H9 (cell line): ENCODE measurements around the gene NFX1. TPM values are rescaled to one million over a fixed set of nuclear protein-coding genes. Genes with fewer than 3 reads are reported as not detected.

Experiments
- DNase-seq: peaks from one replicate; pipeline ENCODE4 v3.0.0-alpha.2; 2017
- H2AFZ ChIP-seq: one replicate; pipeline ENCODE4 v1.6.1; 2013; ENCODE audit warnings: mild to moderate bottlenecking, low read length, control low read depth, moderate library complexity
- H2AK5ac ChIP-seq: 2 replicates; pipeline ENCODE4 v1.6.1; 2013; ENCODE audit warnings: low read length, control low read depth, mixed read lengths; ENCODE audit not compliant: insufficient read length
- H2BK120ac ChIP-seq: one replicate; pipeline ENCODE4 v1.6.1; 2013; ENCODE audit warnings: low read depth, mild to moderate bottlenecking, low read length, control low read depth, inconsistent platforms; ENCODE audit not compliant: poor library complexity, severe bottlenecking
- H2BK12ac ChIP-seq: 2 replicates; pipeline ENCODE4 v1.6.1; 2013; ENCODE audit warnings: low read length, control low read depth, mixed read lengths, low read depth; ENCODE audit not compliant: insufficient read length
- H2BK15ac ChIP-seq: 2 replicates; pipeline ENCODE4 v1.6.1; 2013; ENCODE audit warnings: low read depth, low read length, control low read depth
- H2BK20ac ChIP-seq: one replicate; pipeline ENCODE4 v1.6.1; 2013; ENCODE audit warnings: low read depth, mild to moderate bottlenecking, low read length, control low read depth, inconsistent platforms; ENCODE audit not compliant: poor library complexity, severe bottlenecking
- H2BK5ac ChIP-seq: 2 replicates; pipeline ENCODE4 v1.6.1; 2013; ENCODE audit warnings: low read length, control low read depth, mixed read lengths; ENCODE audit not compliant: insufficient read length
- H3K14ac ChIP-seq: 2 replicates; pipeline ENCODE4 v1.6.1; 2013; ENCODE audit warnings: low read length, control low read depth; ENCODE audit not compliant: insufficient read depth
- H3K18ac ChIP-seq: 2 replicates; pipeline ENCODE4 v1.6.1; 2013; ENCODE audit warnings: low read depth, mild to moderate bottlenecking, mixed read lengths, low read length, control low read depth; ENCODE audit not compliant: insufficient read length
- H3K23ac ChIP-seq: 2 replicates; pipeline ENCODE4 v1.6.1; 2013; ENCODE audit warnings: low read length, control low read depth, mixed read lengths, low read depth; ENCODE audit not compliant: insufficient read length
- H3K23me2 ChIP-seq: 2 replicates; pipeline ENCODE4 v1.6.1; 2013; ENCODE audit warnings: low read depth, mild to moderate bottlenecking, mixed read lengths, low read length, control low read depth; ENCODE audit not compliant: insufficient read length, poor library complexity, severe bottlenecking
- H3K27ac ChIP-seq: 2 replicates; pipeline ENCODE4 v1.5.1; 2013; ENCODE audit warnings: low read length, control low read depth, mixed read lengths, low read depth; ENCODE audit not compliant: insufficient read length
- H3K27me3 ChIP-seq: 2 replicates; pipeline ENCODE4 v1.6.1; 2013; ENCODE audit warnings: low read length, control low read depth, inconsistent platforms; ENCODE audit not compliant: insufficient read depth
- H3K4ac ChIP-seq: 2 replicates; pipeline ENCODE4 v1.6.1; 2013; ENCODE audit warnings: low read depth, mild to moderate bottlenecking, control low read depth, inconsistent platforms, low read length, moderate library complexity
- H3K4me1 ChIP-seq: 2 replicates; pipeline ENCODE4 v1.6.1; 2013; ENCODE audit warnings: low read length, control low read depth, inconsistent platforms; ENCODE audit not compliant: insufficient read depth
- H3K4me2 ChIP-seq: 2 replicates; pipeline ENCODE4 v1.6.1; 2013; ENCODE audit warnings: low read length, control low read depth, mixed read lengths; ENCODE audit not compliant: insufficient read length, insufficient read depth
- H3K56ac ChIP-seq: 2 replicates; pipeline ENCODE4 v1.6.1; 2013; ENCODE audit warnings: low read depth, mild to moderate bottlenecking, mixed read lengths, low read length, control low read depth; ENCODE audit not compliant: insufficient read length
- H3K79me1 ChIP-seq: 2 replicates; pipeline ENCODE4 v1.6.1; 2013; ENCODE audit warnings: low read depth, mild to moderate bottlenecking, moderate library complexity, low read length, control low read depth, inconsistent platforms; ENCODE audit not compliant: insufficient read depth, poor library complexity, severe bottlenecking
- H3K79me2 ChIP-seq: 2 replicates; pipeline ENCODE4 v1.6.1; 2013; ENCODE audit warnings: low read length, control low read depth, inconsistent platforms; ENCODE audit not compliant: insufficient read depth
- H3K9ac ChIP-seq: 2 replicates; pipeline ENCODE4 v1.6.1; 2013; ENCODE audit warnings: low read length, control low read depth, mixed read lengths; ENCODE audit not compliant: insufficient read length; ENCODE audit errors: extremely low read depth
- H3K9me3 ChIP-seq: one replicate; pipeline ENCODE4 v1.6.1; 2013; ENCODE audit warnings: low read depth, low read length, inconsistent platforms; ENCODE audit not compliant: control insufficient read depth
- H3T11ph ChIP-seq: one replicate; pipeline ENCODE4 v1.6.1; 2013; ENCODE audit warnings: mild to moderate bottlenecking, low read length, control low read depth, inconsistent platforms
- H4K20me1 ChIP-seq: one replicate; pipeline ENCODE4 v1.6.1; 2013; ENCODE audit not compliant: control insufficient read depth, insufficient read length, insufficient read depth
- H4K5ac ChIP-seq: 2 replicates; pipeline ENCODE4 v1.6.1; 2013; ENCODE audit warnings: low read depth, mild to moderate bottlenecking, mixed read lengths, low read length, control low read depth; ENCODE audit not compliant: insufficient read length
- H4K8ac ChIP-seq: replicated peaks from 2 replicates; pipeline ENCODE4 v1.6.1; 2013; ENCODE audit warnings: low read length, control low read depth, mixed read lengths, low read depth; ENCODE audit not compliant: insufficient read length
- H4K91ac ChIP-seq: 2 replicates; pipeline ENCODE4 v1.6.1; 2013; ENCODE audit warnings: low read depth, mild to moderate bottlenecking, moderate library complexity, mixed read lengths, low read length, control low read depth; ENCODE audit not compliant: insufficient read length
- H3K27ac Mint-ChIP-seq, 3 experiments: 2 replicates in 2 of 3; 3 replicates in 1 of 3; pipeline ENCODE4 v1.8.0; 2020 to 2021; ENCODE audit warnings: mixed read lengths in 3 of 3, mild to moderate bottlenecking in 1 of 3, moderate library complexity in 1 of 3
- H3K27me3 Mint-ChIP-seq: 2 replicates; pipeline ENCODE4 v1.8.0; 2021; ENCODE audit warnings: low read depth, mild to moderate bottlenecking, moderate library complexity, mixed read lengths
- H3K36me3 Mint-ChIP-seq, 3 experiments: 2 replicates in 2 of 3; 3 replicates in 1 of 3; pipeline ENCODE4 v1.8.0; 2020 to 2021; ENCODE audit warnings: low read depth in 3 of 3, mixed read lengths in 3 of 3; ENCODE audit not compliant: insufficient read depth in 1 of 3
- H3K4me1 Mint-ChIP-seq, 2 experiments: 2 replicates each; pipeline ENCODE4 v1.8.0; 2020; ENCODE audit warnings: mixed read lengths in 2 of 2
- H3K4me3 Mint-ChIP-seq, 2 experiments: 2 replicates in 1 of 2; 3 replicates in 1 of 2; pipeline ENCODE4 v1.8.0; 2020 to 2021; ENCODE audit warnings: mild to moderate bottlenecking in 2 of 2, mixed read lengths in 2 of 2, moderate library complexity in 1 of 2
- H3K9me3 Mint-ChIP-seq, 2 experiments: 2 replicates in 1 of 2; 3 replicates in 1 of 2; pipeline ENCODE4 v1.8.0; 2020; ENCODE audit warnings: mild to moderate bottlenecking in 2 of 2, mixed read lengths in 2 of 2, moderate library complexity in 1 of 2
- WGBS: extraction: QIAGEN DNeasy Blood & Tissue Kit; methylation state at CpG from one replicate; pipeline ENCODE4 v1.1.7; 2013; ENCODE audit warnings: missing lambda C conversion rate, low lambda C conversion rate, mixed read lengths; ENCODE audit not compliant: insufficient read length; ENCODE audit errors: extremely low coverage; 5-methylcytosine and 5-hydroxymethylcytosine counted together
- total RNA-seq: library from RNA; stranded (reverse); gene quantifications from 2 replicates; pipeline ENCODE4 v1.2.1, GENCODE V29; 2021
- TF ChIP-seq, protein P1 (sequence below): fragments of 200-600 bp; sonication (generic); conservative IDR thresholded peaks from 3 replicates; pipeline ENCODE4 v1.8.0; 2021; ENCODE audit warnings: antibody characterized with exemption, mild to moderate bottlenecking

NFX1 gene
- total RNA-seq, 1 experiment from 2014 or later = 35.1 TPM

- H3K27ac ChIP-seq = no peak overlapping the region
- H2AK5ac ChIP-seq = no peak overlapping the region
- Mint-ChIP-seq H3K27me3 (no peaks in the 10 kb centered on the region), H3K9me3 (no peaks in the 10 kb centered on the region; a peak in 1 of 5 replicates), H3K4me1 (no peaks in the 10 kb centered on the region), H3K4me3 (no peak overlapping the region), H3K27ac (no peak overlapping the region), H3K36me3 (peaks cover 40 to 69% (median 52%) of the 10 kb centered on the region in 3 experiments)
- H3K27me3 ChIP-seq = no peaks in the 10 kb centered on the region
- TF ChIP-seq, protein P1, sequence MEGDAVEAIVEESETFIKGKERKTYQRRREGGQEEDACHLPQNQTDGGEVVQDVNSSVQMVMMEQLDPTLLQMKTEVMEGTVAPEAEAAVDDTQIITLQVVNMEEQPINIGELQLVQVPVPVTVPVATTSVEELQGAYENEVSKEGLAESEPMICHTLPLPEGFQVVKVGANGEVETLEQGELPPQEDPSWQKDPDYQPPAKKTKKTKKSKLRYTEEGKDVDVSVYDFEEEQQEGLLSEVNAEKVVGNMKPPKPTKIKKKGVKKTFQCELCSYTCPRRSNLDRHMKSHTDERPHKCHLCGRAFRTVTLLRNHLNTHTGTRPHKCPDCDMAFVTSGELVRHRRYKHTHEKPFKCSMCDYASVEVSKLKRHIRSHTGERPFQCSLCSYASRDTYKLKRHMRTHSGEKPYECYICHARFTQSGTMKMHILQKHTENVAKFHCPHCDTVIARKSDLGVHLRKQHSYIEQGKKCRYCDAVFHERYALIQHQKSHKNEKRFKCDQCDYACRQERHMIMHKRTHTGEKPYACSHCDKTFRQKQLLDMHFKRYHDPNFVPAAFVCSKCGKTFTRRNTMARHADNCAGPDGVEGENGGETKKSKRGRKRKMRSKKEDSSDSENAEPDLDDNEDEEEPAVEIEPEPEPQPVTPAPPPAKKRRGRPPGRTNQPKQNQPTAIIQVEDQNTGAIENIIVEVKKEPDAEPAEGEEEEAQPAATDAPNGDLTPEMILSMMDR = no peak
- no peak overlapping the region for H4K91ac ChIP-seq
- no CpG with 5 or more reads among the region's 4 CpGs for WGBS
- no peaks in the 10 kb centered on the region for H3K79me1 ChIP-seq
- H3K9me3 ChIP-seq = no peaks in the 10 kb centered on the region
- no peaks in the 10 kb centered on the region for H3K79me2 ChIP-seq
- no peak for DNase-seq
- H2AFZ ChIP-seq = no peak overlapping the region
- H3K4ac ChIP-seq = no peak overlapping the region
- no peak overlapping the region for H2BK15ac ChIP-seq
- no peak overlapping the region for H2BK12ac ChIP-seq
- no peak overlapping the region for H3K9ac ChIP-seq
- no peak overlapping the region for H2BK5ac ChIP-seq
- no peak overlapping the region for H2BK120ac ChIP-seq
- no peaks in the 10 kb centered on the region for H3K4me1 ChIP-seq
- no peak overlapping the region for H4K5ac ChIP-seq
- H3K14ac ChIP-seq = no peak overlapping the region
- no peak overlapping the region for H3K23ac ChIP-seq
- no peak overlapping the region for H3K4me2 ChIP-seq
- H3T11ph ChIP-seq = no peak overlapping the region
- no peak overlapping the region for H2BK20ac ChIP-seq
- no peaks in the 10 kb centered on the region for H3K23me2 ChIP-seq
- no peak overlapping the region for H4K8ac ChIP-seq
- no peak overlapping the region for H3K18ac ChIP-seq
- H3K56ac ChIP-seq = no peak overlapping the region
- no peaks in the 10 kb centered on the region for H4K20me1 ChIP-seq
Measured at GRCh38 chr9:33254211-33254610, 36.1 kb upstream of the NFX1 start.
